Lung (tissue), 12 donors: ENCODE results near the gene IGSF6. TPM values are rescaled to one million over a fixed set of nuclear protein-coding genes. Genes with fewer than 3 reads are reported as not detected.

Experiments
- ATAC-seq: fragments of 200-7000 bp; cut with Tn5 transposase; one replicate; pipeline ENCODE4 v1.9.1; 2020; ENCODE audit warnings: moderate number of reproducible peaks; ENCODE audit not compliant: insufficient read depth, low FRiP score
- DNase-seq, 3 donors: peaks; one replicate each; pipeline ENCODE4 v3.0.0-alpha.2; 2013 to 2017
- H3K27ac ChIP-seq, 2 donors: one replicate each; pipeline ENCODE4 v1.5.1; 2013; ENCODE audit warnings: mild to moderate bottlenecking in 2 of 2, moderate library complexity in 2 of 2, control low read depth in 1 of 2, inconsistent platforms in 1 of 2, low read depth in 1 of 2, low read length in 1 of 2
- H3K27me3 ChIP-seq, 3 donors: one replicate each; pipeline ENCODE4 v1.5.1; 2013; ENCODE audit warnings: low read length in 2 of 3; ENCODE audit not compliant: control insufficient read depth in 3 of 3, insufficient read depth in 3 of 3
- H3K36me3 ChIP-seq, 4 donors: one replicate each; pipeline ENCODE4 v1.5.1; 2013; ENCODE audit warnings: low read length in 4 of 4, mild to moderate bottlenecking in 1 of 4, moderate library complexity in 1 of 4; ENCODE audit not compliant: control insufficient read depth in 4 of 4, insufficient read depth in 4 of 4
- H3K4me1 ChIP-seq, 5 donors: one replicate each; pipeline ENCODE4 v1.5.1; 2013; ENCODE audit warnings: low read length in 5 of 5, mild to moderate bottlenecking in 2 of 5, moderate library complexity in 1 of 5; ENCODE audit not compliant: control insufficient read depth in 5 of 5, insufficient read depth in 5 of 5
- H3K4me3 ChIP-seq: one replicate; pipeline ENCODE4 v1.5.1; 2013; ENCODE audit warnings: mild to moderate bottlenecking, control low read depth, moderate library complexity
- H3K9ac ChIP-seq, 2 donors: one replicate each; pipeline ENCODE4 v1.5.1; 2013; ENCODE audit warnings: low read length in 2 of 2, control low read depth in 1 of 2; ENCODE audit not compliant: insufficient read depth in 1 of 2
- H3K9me3 ChIP-seq, 4 donors: one replicate each; pipeline ENCODE4 v1.5.1; 2013; ENCODE audit warnings: low read length in 3 of 4, mild to moderate bottlenecking in 1 of 4, moderate library complexity in 1 of 4; ENCODE audit not compliant: control insufficient read depth in 4 of 4, insufficient read depth in 3 of 4
- CTCF ChIP-seq: IDR thresholded peaks from 2 replicates; pipeline ENCODE4 v1.5.1; 2012; ENCODE audit warnings: mild to moderate bottlenecking; ENCODE audit errors: control extremely low read depth, extremely low read depth
- WGBS, 2 donors: extraction: QIAGEN DNeasy Blood & Tissue Kit; methylation state at CpG; one replicate each; pipeline ENCODE4 v1.1.7; 2013; 5-methylcytosine and 5-hydroxymethylcytosine counted together
- polyA plus RNA-seq, 2 donors: library from polyadenylated mRNA; stranded (reverse); fragments of 200-250 nt; gene quantifications; one replicate each; pipeline ENCODE4 v1.2.1, GENCODE V29; 2013
- total RNA-seq, 2 donors: library from RNA; depleted of rRNA in 1 of 2; stranded (reverse); fragments of >200 nt in 1 of 2; gene quantifications; one replicate each; pipeline ENCODE4 v1.2.1, GENCODE V29; 2014 to 2021
- donor health status: control.
- donor health status: control.
- donor health status: Bipolar disorder and iron deficiency.
- donor health status: healthy.
- donor health status: DM: yes; HTN: yes; CAD: no.

IGSF6 gene
- total and polyA plus RNA-seq, 4 donors, result 12.2 to 54.3 (median 38.8) TPM

- DNase-seq (peak in 2 of 3 donors; percentile 30 to 33), ATAC-seq (no peak)
- H3K27ac ChIP-seq, result no peak overlapping the region
- 67 to 72% methylated on average over 9 of the region's 9 CpGs for WGBS, 2 donors
- no peaks in the 10 kb centered on the region for H3K9me3 ChIP-seq
- H3K27me3 ChIP-seq, result no peaks in the 10 kb centered on the region
- TF ChIP-seq CTCF, result no peak
- H3K9ac ChIP-seq, result no peak overlapping the region
- peaks cover 3 to 29% (median 8%) of the 10 kb centered on the region in 5 donors for H3K4me1 ChIP-seq
- no peak overlapping the region for H3K4me3 ChIP-seq
- H3K36me3 ChIP-seq, result peaks cover 0 to 5% (median 3%) of the 10 kb centered on the region in 4 donors
Measured at GRCh38 chr16:21645261-21645721, 7.1 kb downstream of the IGSF6 start.

GRCh38 chr16:21644674-21645073 is 7.7 kb downstream of the IGSF6 start:
- ATAC-seq (no peak), DNase-seq (no peak)
- Histone ChIP-seq H3K27ac (no peak overlapping the region), H3K9me3 (no peaks in the 10 kb centered on the region), H3K9ac (no peak overlapping the region), H3K4me3 (no peak overlapping the region), H3K4me1 (peaks cover 3 to 29% (median 8%) of the 10 kb centered on the region in 5 donors), H3K36me3 (peaks cover 0 to 5% (median 3%) of the 10 kb centered on the region in 4 donors), H3K27me3 (no peaks in the 10 kb centered on the region)
- TF ChIP-seq CTCF, result no peak
- WGBS, 2 donors, result 90 to 95% methylated on average over 4 of the region's 4 CpGs

- no peaks in the 10 kb centered on the region for H3K27me3 ChIP-seq
- H3K4me1 ChIP-seq, result peaks cover 3 to 29% (median 8%) of the 10 kb centered on the region in 5 donors
- DNase-seq (no peak), ATAC-seq (no peak)
- no peaks in the 10 kb centered on the region for H3K9me3 ChIP-seq
- H3K36me3 ChIP-seq, result peaks cover 0 to 4% (median 3%) of the 10 kb centered on the region in 4 donors
- H3K9ac ChIP-seq, result no peak overlapping the region
- H3K4me3 ChIP-seq, result no peak overlapping the region
- 96 to 99% methylated on average over 3 of the region's 3 CpGs for WGBS, 2 donors
- no peak for TF ChIP-seq CTCF
- no peak overlapping the region for H3K27ac ChIP-seq
Measured at GRCh38 chr16:21643785-21644184, 8.6 kb downstream of the IGSF6 start.

GRCh38 chr16:21642861-21643260 is 9.5 kb downstream of the IGSF6 start:
- TF ChIP-seq CTCF, result no peak
- 26 to 62% methylated on average over 7 of the region's 7 CpGs for WGBS, 2 donors
- Histone ChIP-seq H3K9ac (no peak overlapping the region), H3K27me3 (no peaks in the 10 kb centered on the region), H3K4me3 (no peak overlapping the region), H3K9me3 (no peaks in the 10 kb centered on the region), H3K4me1 (peaks cover 3 to 29% (median 8%) of the 10 kb centered on the region in 5 donors), H3K27ac (no peak overlapping the region), H3K36me3 (peaks cover 0 to 7% (median 2%) of the 10 kb centered on the region in 4 donors)
- ATAC-seq (no peak), DNase-seq (peak in 2 of 3 donors; percentile 62 to 71)
